Fibroblast of skin of scalp (primary cell): ENCODE measurements around the gene PTPN18.

Source experiments
- DNase-seq: peaks from one replicate; pipeline ENCODE4 v3.0.0-alpha.2; 2013

Gene PTPN18

GRCh38 chr2:130341562-130342019 lies 14.3 kb upstream of the PTPN18 start:
- no peak for DNase-seq

- DNase-seq = peak; percentile 93
Observed at GRCh38 chr2:130342020-130342532, 13.8 kb upstream of the PTPN18 start.

- DNase-seq = peak; percentile 99
Observed at GRCh38 chr2:130342533-130343275, 13.2 kb upstream of the PTPN18 start, which contains the start of gene IMP4. TSS of gene IMP4 (plus strand) at chr2:130342897. CDS start at chr2:130342933, 36 bp downstream.

GRCh38 chr2:130344578-130344977 lies 11.3 kb upstream of the PTPN18 start:
- no peak for DNase-seq

- DNase-seq = no peak
Observed at GRCh38 chr2:130345091-130345490, 10.8 kb upstream of the PTPN18 start.

- DNase-seq = no peak
Observed at GRCh38 chr2:130345611-130346010, 10.2 kb upstream of the PTPN18 start.

- DNase-seq = no peak
Observed at GRCh38 chr2:130346041-130346740, 9.7 kb upstream of the PTPN18 start.

- DNase-seq = no peak
Observed at GRCh38 chr2:130346741-130347066, 9.2 kb upstream of the PTPN18 start.

- no peak for DNase-seq
Observed at GRCh38 chr2:130347220-130347925, 8.5 kb upstream of the PTPN18 start.

GRCh38 chr2:130349174-130349573 lies 6.7 kb upstream of the PTPN18 start:
- no peak for DNase-seq

GRCh38 chr2:130351711-130352110 lies 4.1 kb upstream of the PTPN18 start:
- DNase-seq = no peak

GRCh38 chr2:130352237-130352636 lies 3.6 kb upstream of the PTPN18 start:
- no peak for DNase-seq

GRCh38 chr2:130353291-130354138 lies 2.3 kb upstream of the PTPN18 start:
- no peak for DNase-seq

- no peak for DNase-seq
Observed at GRCh38 chr2:130354139-130354428, 1.8 kb upstream of the PTPN18 start.

- no peak for DNase-seq
Observed at GRCh38 chr2:130355172-130355577, 681 bp upstream of the PTPN18 start.

- DNase-seq = no peak
Observed at GRCh38 chr2:130357864-130358263, 2.0 kb downstream of the PTPN18 start.

GRCh38 chr2:130358420-130359350 lies 2.8 kb downstream of the PTPN18 start:
- no peak for DNase-seq

- DNase-seq = no peak
Observed at GRCh38 chr2:130359466-130359865, 3.6 kb downstream of the PTPN18 start.

- no peak for DNase-seq
Observed at GRCh38 chr2:130363479-130363878, 7.6 kb downstream of the PTPN18 start.

GRCh38 chr2:130365075-130365474 lies 9.2 kb downstream of the PTPN18 start:
- DNase-seq = no peak

- DNase-seq = no peak
Observed at GRCh38 chr2:130365963-130366362, 10.1 kb downstream of the PTPN18 start.
